CD8-positive, alpha-beta memory T cell (primary cell): Measurements from ENCODE around the gene AMDHD2. TPM values are rescaled to one million over a fixed set of nuclear protein-coding genes. Genes with fewer than 3 reads are reported as not detected.

Experiments used
- CTCF ChIA-PET: fragments of 350-600 bp; sonication (Branson Sonifier 250); formaldehyde crosslinking; loops from one replicate; lab custom pipeline; 2021; ENCODE audit warnings: antibody characterized with exemption; lab: Charles Lee
- POLR2A ChIA-PET: fragments of 350-600 bp; sonication (Branson Sonifier 250); formaldehyde crosslinking; loops from one replicate; lab custom pipeline; 2021; ENCODE audit warnings: antibody characterized with exemption; lab: Charles Lee
- DNase-seq, 5 donors: peaks; one replicate each; pipeline versions ENCODE4 v3.0.0 to v3.0.0-alpha.2; 2020 to 2022; ENCODE audit warnings: mixed read lengths in 1 of 5
- H3K27ac ChIP-seq: one replicate; pipeline ENCODE4 v1.7.0; 2013; ENCODE audit warnings: low read depth, mild to moderate bottlenecking, low read length, moderate library complexity
- H3K27me3 ChIP-seq: 2 replicates; pipeline ENCODE4 v1.7.0; 2013; ENCODE audit warnings: low read length, mild to moderate bottlenecking; ENCODE audit not compliant: insufficient read depth, poor library complexity, severe bottlenecking
- H3K36me3 ChIP-seq: 2 replicates; pipeline ENCODE4 v1.7.0; 2013; ENCODE audit warnings: mild to moderate bottlenecking, low read length, moderate library complexity; ENCODE audit not compliant: insufficient read depth
- H3K4me1 ChIP-seq: 2 replicates; pipeline ENCODE4 v1.7.0; 2013; ENCODE audit warnings: mild to moderate bottlenecking, low read length, moderate library complexity; ENCODE audit not compliant: insufficient read depth
- H3K4me3 ChIP-seq: 2 replicates; pipeline ENCODE4 v1.7.0; 2013; ENCODE audit warnings: mild to moderate bottlenecking, low read length
- H3K9me3 ChIP-seq: 2 replicates; pipeline ENCODE4 v1.7.0; 2013; ENCODE audit warnings: mild to moderate bottlenecking, low read length
- H3K27ac Mint-ChIP-seq, 8 donors: one replicate each; pipeline ENCODE4 v1.8.0; 2020 to 2021; ENCODE audit warnings: mixed read lengths in 8 of 8, mild to moderate bottlenecking in 6 of 8, inconsistent platforms in 3 of 8, moderate library complexity in 3 of 8
- H3K27me3 Mint-ChIP-seq, 2 donors: one replicate each; pipeline ENCODE4 v1.8.0; 2020 to 2021; ENCODE audit warnings: mixed read lengths in 2 of 2, mild to moderate bottlenecking in 1 of 2, moderate library complexity in 1 of 2
- H3K36me3 Mint-ChIP-seq, 3 donors: one replicate each; pipeline ENCODE4 v1.8.0; 2020 to 2021; ENCODE audit warnings: mixed read lengths in 3 of 3, inconsistent platforms in 1 of 3, mild to moderate bottlenecking in 1 of 3
- H3K4me1 Mint-ChIP-seq, 3 donors: one replicate each; pipeline ENCODE4 v1.8.0; 2020 to 2021; ENCODE audit warnings: mixed read lengths in 3 of 3, inconsistent platforms in 1 of 3, mild to moderate bottlenecking in 1 of 3
- H3K4me3 Mint-ChIP-seq, 7 donors: one replicate each; pipeline ENCODE4 v1.8.0; 2020 to 2021; ENCODE audit warnings: mixed read lengths in 7 of 7, mild to moderate bottlenecking in 6 of 7, moderate library complexity in 4 of 7, inconsistent platforms in 2 of 7
- H3K9me3 Mint-ChIP-seq, 5 donors: one replicate each; pipeline ENCODE4 v1.8.0; 2020 to 2022; ENCODE audit warnings: mixed read lengths in 5 of 5, mild to moderate bottlenecking in 3 of 5, moderate library complexity in 2 of 5, inconsistent platforms in 1 of 5
- polyA plus RNA-seq: library from polyadenylated mRNA; unstranded; fragments of 300-500 nt; fragmentation: Illumina TruSeq; gene quantifications from one replicate; pipeline ENCODE4 v1.2.3, GENCODE V29; 2021
- total RNA-seq, 2 experiments: library from RNA; stranded (reverse); gene quantifications; one replicate each; pipeline ENCODE4 v1.2.3, GENCODE V29; 2021

Gene AMDHD2
- total and polyA plus RNA-seq, 3 experiments from 2014 or later = 21.2 to 35.5 (median 34.1) TPM

DNA sequence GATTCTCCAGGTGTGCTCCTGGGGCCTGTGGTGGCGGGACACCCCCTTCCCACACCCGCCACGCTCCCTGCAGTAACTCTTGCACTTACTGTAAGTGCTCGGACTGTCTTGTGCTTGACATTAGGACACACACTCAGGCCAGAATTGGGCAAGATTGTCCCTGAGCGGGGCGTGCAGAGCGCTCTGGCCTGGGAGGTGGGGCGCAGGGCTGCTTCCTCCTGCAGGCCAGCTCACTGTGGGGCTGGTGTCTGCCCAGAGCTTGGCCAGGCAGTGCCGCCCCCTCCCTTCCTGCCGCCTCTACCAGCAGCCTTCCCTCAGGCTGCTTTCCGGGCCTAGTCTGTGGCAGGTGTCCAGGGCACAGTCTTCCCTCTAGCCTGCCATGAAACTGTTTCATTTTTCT is 12.5 kb upstream of the AMDHD2 start:
- Histone ChIP-seq H3K9me3 (no peaks in the 10 kb centered on the region), H3K4me1 (peaks cover 2% of the 10 kb centered on the region), H3K27me3 (no peaks in the 10 kb centered on the region), H3K4me3 (no peak overlapping the region), H3K27ac (no peak overlapping the region), H3K36me3 (no peaks in the 10 kb centered on the region)
- H3K36me3 Mint-ChIP-seq = no peaks in the 10 kb centered on the region
- peaks cover 6 to 8% (median 7%) of the 10 kb centered on the region in 3 donors for H3K4me1 Mint-ChIP-seq
- no peaks in the 10 kb centered on the region for H3K9me3 Mint-ChIP-seq
- POLR2A ChIA-PET = no interaction called here
- CTCF ChIA-PET = no interaction called here
- H3K27me3 Mint-ChIP-seq = no peaks in the 10 kb centered on the region
- H3K27ac Mint-ChIP-seq = no peak overlapping the region
- H3K4me3 Mint-ChIP-seq = no peak overlapping the region
- DNase-seq = no peak

DNA sequence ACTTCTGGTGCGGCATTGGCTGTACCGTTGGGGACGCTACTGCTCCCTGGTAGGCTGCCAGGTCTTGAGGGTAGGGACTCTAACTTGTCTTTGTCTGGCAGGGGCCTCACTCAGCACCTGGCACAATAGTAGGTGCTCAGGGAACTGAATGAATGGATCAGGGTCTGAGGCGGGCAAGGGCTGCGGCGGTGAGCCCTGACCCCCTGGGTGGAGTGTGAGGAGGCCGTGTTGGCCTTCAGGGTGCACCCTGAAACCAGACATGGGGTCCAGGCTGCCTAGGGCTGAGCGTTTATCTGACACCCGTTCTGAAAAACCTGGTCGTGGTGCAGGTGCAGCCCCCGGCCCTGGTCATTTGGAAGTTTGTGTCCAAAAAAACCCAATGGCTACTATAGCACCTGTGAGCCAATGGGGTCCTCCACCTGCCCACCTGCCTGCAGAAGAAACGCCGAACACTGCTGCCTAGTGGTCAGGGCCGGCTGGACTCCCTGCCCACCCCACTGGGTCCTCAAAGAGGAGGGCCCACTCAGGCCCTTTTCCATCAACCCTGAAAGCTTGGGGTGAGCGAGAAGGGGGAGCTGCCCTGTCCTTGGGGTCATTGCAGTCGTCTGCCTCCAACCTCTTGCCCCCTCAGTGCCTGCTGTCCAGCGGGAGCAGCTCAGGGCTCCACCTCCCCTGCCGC is 11.3 kb upstream of the AMDHD2 start:
- H3K27ac ChIP-seq = no peak overlapping the region
- no peaks in the 10 kb centered on the region for H3K27me3 ChIP-seq
- no peaks in the 10 kb centered on the region for H3K9me3 Mint-ChIP-seq
- POLR2A ChIA-PET = no interaction called here
- H3K4me3 Mint-ChIP-seq = no peak overlapping the region
- H3K36me3 Mint-ChIP-seq = peaks cover 0 to 1% (median 0%) of the 10 kb centered on the region in 3 donors
- CTCF ChIA-PET = no interaction called here
- H3K4me1 ChIP-seq = peaks cover 10% of the 10 kb centered on the region
- H3K9me3 ChIP-seq = no peaks in the 10 kb centered on the region
- DNase-seq = no peak
- no peaks in the 10 kb centered on the region for H3K36me3 ChIP-seq
- no peak overlapping the region for H3K27ac Mint-ChIP-seq
- peaks cover 14 to 15% (median 14%) of the 10 kb centered on the region in 3 donors for H3K4me1 Mint-ChIP-seq
- H3K27me3 Mint-ChIP-seq = peaks cover 0 to under 1% of the 10 kb centered on the region in 2 donors
- no peak overlapping the region for H3K4me3 ChIP-seq

DNA sequence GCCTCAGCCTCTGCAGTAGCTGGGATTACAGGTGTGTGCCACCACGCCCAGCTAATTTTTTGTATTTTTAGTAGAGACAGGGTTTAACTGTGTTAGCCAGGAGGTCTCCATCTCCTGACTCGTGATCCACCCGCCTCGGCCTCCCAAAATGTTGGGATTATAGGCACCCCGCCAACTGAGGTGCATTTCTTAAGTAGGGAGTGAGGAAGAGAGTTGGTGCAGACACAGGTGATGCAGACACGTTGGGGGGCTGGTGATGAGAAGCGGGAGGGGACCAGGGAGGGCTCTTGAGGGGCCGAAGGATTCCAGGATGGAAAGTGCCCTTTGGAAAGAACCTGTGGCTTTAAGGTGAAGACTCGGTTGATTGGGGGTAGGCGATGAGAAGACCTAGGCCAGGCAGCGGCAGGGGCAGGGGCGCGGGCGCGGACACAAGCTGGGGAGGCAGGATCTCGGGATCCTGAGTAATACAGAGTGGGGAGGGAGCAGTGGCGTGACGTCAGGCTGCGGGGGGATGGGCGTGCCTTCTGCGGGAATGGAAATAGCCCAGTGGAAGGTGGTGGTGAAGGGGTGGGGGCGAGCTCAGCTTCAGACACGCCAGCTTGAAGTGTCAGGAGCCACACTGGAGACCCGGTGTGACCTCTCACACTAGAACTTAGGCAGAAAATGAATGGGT is 8.9 kb upstream of the AMDHD2 start:
- H3K4me3 Mint-ChIP-seq = no peak overlapping the region
- ChIA-PET POLR2A (no interaction called here), CTCF (interaction anchor here (1.3 kb wide), 1 partner anchor 8 kb away, joined by 3 read pairs; no protein-coding TSS in a partner anchor)

DNA sequence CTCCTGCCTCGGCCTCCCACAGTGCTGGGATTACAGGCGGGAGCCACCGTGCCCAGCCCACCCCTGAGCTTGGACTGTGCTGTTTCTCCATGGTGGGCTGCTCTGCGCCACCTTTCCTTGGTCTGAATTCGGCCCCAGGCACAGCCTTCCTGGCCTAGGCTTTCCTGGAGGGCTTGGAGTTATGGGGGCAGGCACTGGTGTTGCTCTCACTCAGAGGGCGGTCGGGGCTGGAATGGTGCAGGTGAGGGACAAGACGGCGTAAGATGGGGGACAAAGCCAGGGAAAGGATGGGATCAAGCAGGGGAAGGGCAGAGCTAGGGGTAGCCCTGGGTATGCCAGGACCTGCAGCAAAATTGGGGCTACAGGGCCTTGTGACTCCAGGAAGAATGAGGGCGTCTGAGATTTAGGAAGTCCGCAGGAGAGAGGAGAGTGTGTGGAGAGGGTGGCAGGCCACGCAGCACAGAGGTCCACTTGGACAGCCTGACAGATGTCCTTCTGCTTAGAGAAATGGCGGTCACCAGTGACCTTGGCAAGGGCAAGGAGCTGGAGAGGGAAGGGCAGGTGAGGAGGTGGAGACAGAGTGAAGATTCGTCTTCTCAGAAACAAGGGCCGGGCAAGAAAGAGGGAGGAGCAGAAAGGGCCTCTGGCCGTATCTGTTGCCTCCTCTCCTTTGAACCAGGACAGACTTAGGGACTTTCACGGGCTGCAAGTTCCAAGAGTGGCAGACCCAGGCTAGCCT is 8.0 kb upstream of the AMDHD2 start:
- Mint-ChIP-seq H3K27me3 (peaks cover 0 to 6% of the 10 kb centered on the region in 2 donors), H3K9me3 (no peaks in the 10 kb centered on the region), H3K4me3 (peak overlapping the region; percentile 16 to 97 (median 91)), H3K27ac (peak overlapping the region; percentile 90 to 99 (median 96)), H3K4me1 (peaks cover 36 to 42% (median 40%) of the 10 kb centered on the region in 3 donors), H3K36me3 (peaks cover 0 to 23% (median 0%) of the 10 kb centered on the region in 3 donors)
- no peaks in the 10 kb centered on the region for H3K27me3 ChIP-seq
- DNase-seq = peak in 1 of 5 donors; percentile 47
- H3K36me3 ChIP-seq = no peaks in the 10 kb centered on the region
- peaks cover 36% of the 10 kb centered on the region for H3K4me1 ChIP-seq
- H3K4me3 ChIP-seq = no peak overlapping the region
- H3K27ac ChIP-seq = peak overlapping the region; percentile 86
- CTCF ChIA-PET = interaction anchor here (1.3 to 1.4 kb wide), 2 partner anchors 9 to 10 kb away, joined by 3 to 6 read pairs; no protein-coding TSS in a partner anchor
- no peaks in the 10 kb centered on the region for H3K9me3 ChIP-seq
- POLR2A ChIA-PET = no interaction called here

More for the DNA sequence above, 8.9 kb upstream of the AMDHD2 start:
- Histone ChIP-seq H3K36me3 (no peaks in the 10 kb centered on the region), H3K4me3 (no peak overlapping the region), H3K9me3 (no peaks in the 10 kb centered on the region), H3K27me3 (no peaks in the 10 kb centered on the region), H3K4me1 (peaks cover 27% of the 10 kb centered on the region), H3K27ac (peak overlapping the region; percentile 33)
- H3K27me3 Mint-ChIP-seq = peaks cover 0 to 4% of the 10 kb centered on the region in 2 donors
- H3K27ac Mint-ChIP-seq = peak overlapping the region in 3 of 8 donors; percentile 27 to 99 (median 58)
- peaks cover 0 to 15% (median 0%) of the 10 kb centered on the region in 3 donors for H3K36me3 Mint-ChIP-seq
- H3K4me1 Mint-ChIP-seq = peaks cover 27 to 33% (median 31%) of the 10 kb centered on the region in 3 donors
- DNase-seq = no peak
- H3K9me3 Mint-ChIP-seq = no peaks in the 10 kb centered on the region

- peak overlapping the region; percentile 91 to 99 (median 96) for H3K27ac Mint-ChIP-seq
Measured at GRCh38 chr16:2512735-2513404, 7.3 kb upstream of the AMDHD2 start.

GRCh38 chr16:2513405-2514332 is 6.5 kb upstream of the AMDHD2 start, which contains the start of gene ATP6V0C:
ATP6V0C (plus strand) TSS chr16:2513952; CDS start chr16:2514104, 152 bp downstream.
- H3K27me3 ChIP-seq = no peaks in the 10 kb centered on the region
- POLR2A ChIA-PET = interaction anchor here (0.6 to 2.3 kb wide), 8 partner anchors 18 to 1094 kb away, joined by 3 to 29 read pairs (median 4); partner anchors contain the start of genes CEMP1, ECI1 and PDPK1
- Mint-ChIP-seq H3K4me1 (peaks cover 50 to 57% (median 51%) of the 10 kb centered on the region in 3 donors), H3K36me3 (peaks cover 0 to 31% (median 0%) of the 10 kb centered on the region in 3 donors), H3K27me3 (peaks cover 0 to 6% of the 10 kb centered on the region in 2 donors), H3K9me3 (no peaks in the 10 kb centered on the region), H3K27ac (peak within 1 kb of the TSS; percentile 95 to 99 (median 98)), H3K4me3 (peak within 1 kb of the TSS; percentile 90 to 97 (median 94))
- H3K27ac ChIP-seq = peak within 1 kb of the TSS; percentile 86
- H3K4me1 ChIP-seq = peaks cover 49% of the 10 kb centered on the region
- peak within 1 kb of the TSS; percentile 87 for H3K4me3 ChIP-seq
- no peaks in the 10 kb centered on the region for H3K36me3 ChIP-seq
- CTCF ChIA-PET = interaction anchor here (0.6 to 2.9 kb wide), 5 partner anchors 12 to 319 kb away, joined by 3 to 10 read pairs (median 4); partner anchors contain the start of gene PDPK1
- peak; percentile 88 to 94 (median 94) for DNase-seq
- H3K9me3 ChIP-seq = no peaks in the 10 kb centered on the region

More at GRCh38 chr16:2512735-2513404, 7.3 kb upstream of the AMDHD2 start:
- Histone ChIP-seq H3K9me3 (no peaks in the 10 kb centered on the region), H3K27me3 (no peaks in the 10 kb centered on the region), H3K36me3 (no peaks in the 10 kb centered on the region), H3K4me1 (peaks cover 41% of the 10 kb centered on the region), H3K4me3 (peak overlapping the region; percentile 74), H3K27ac (peak overlapping the region; percentile 86)
- H3K4me1 Mint-ChIP-seq = peaks cover 43 to 49% (median 47%) of the 10 kb centered on the region in 3 donors
- peaks cover 0 to 6% of the 10 kb centered on the region in 2 donors for H3K27me3 Mint-ChIP-seq
- peaks cover 0 to 28% (median 0%) of the 10 kb centered on the region in 3 donors for H3K36me3 Mint-ChIP-seq
- no peaks in the 10 kb centered on the region for H3K9me3 Mint-ChIP-seq
- DNase-seq = peak in 3 of 5 donors; percentile 19 to 67 (median 60)
- peak overlapping the region; percentile 88 to 97 (median 91) for H3K4me3 Mint-ChIP-seq
- ChIA-PET CTCF (interaction anchor here (1.4 to 2.9 kb wide), 2 partner anchors 11 to 20 kb away, joined by 6 to 10 read pairs; no protein-coding TSS in a partner anchor), POLR2A (interaction anchor here (0.6 to 2.3 kb wide), 6 partner anchors 19 to 1093 kb away, joined by 3 to 29 read pairs (median 4); partner anchors contain the start of genes CEMP1, ECI1 and PDPK1)
